WTC11 (cell line): ENCODE results near the gene ZNF205. TPM values are rescaled to one million over a fixed set of nuclear protein-coding genes. Genes with fewer than 3 reads are reported as not detected.
A peak's percentile ranks its signal among the peaks of the same experiment; 100 is the strongest.

ENCODE experiments used
- ATAC-seq: fragments of 200-7000 bp; cut with Tn5 transposase; 2 replicates; pipeline ENCODE4 v1.10.0; 2021; ENCODE audit warnings: mild to moderate bottlenecking, moderate library complexity
- CTCF ChIA-PET: fragments of 300-600 bp; sonication (Branson Sonifier 250); formaldehyde crosslinking; loops from one replicate; lab custom pipeline; 2021; ENCODE audit warnings: antibody characterized with exemption; lab: Charles Lee
- POLR2A ChIA-PET: fragments of 350-600 bp; sonication (Branson Sonifier 250); formaldehyde crosslinking; loops from one replicate; lab custom pipeline; 2021; ENCODE audit warnings: antibody characterized with exemption; lab: Charles Lee
- DNase-seq: peaks from one replicate; pipeline ENCODE4 v3.0.0; 2021; ENCODE audit warnings: low spot score
- H3K27ac Mint-ChIP-seq: 2 replicates; pipeline ENCODE4 v1.8.0; 2021; ENCODE audit warnings: mixed read lengths
- H3K27me3 Mint-ChIP-seq: 2 replicates; pipeline ENCODE4 v1.8.0; 2021; ENCODE audit warnings: low read depth, mild to moderate bottlenecking, moderate library complexity, mixed read lengths
- H3K36me3 Mint-ChIP-seq: 2 replicates; pipeline ENCODE4 v1.8.0; 2021; ENCODE audit warnings: mixed read lengths
- H3K4me1 Mint-ChIP-seq: 2 replicates; pipeline ENCODE4 v1.8.0; 2022; ENCODE audit warnings: mixed read lengths
- H3K4me3 Mint-ChIP-seq: 2 replicates; pipeline ENCODE4 v1.8.0; 2021; ENCODE audit warnings: mild to moderate bottlenecking, moderate library complexity, mixed read lengths
- H3K9me3 Mint-ChIP-seq: 2 replicates; pipeline ENCODE4 v1.8.0; 2021; ENCODE audit warnings: mixed read lengths
- ATF1 ChIP-seq: sonication (generic); formaldehyde crosslinking; IDR thresholded peaks from 2 replicates; pipeline ENCODE4 v1.8.1; 2023; ENCODE audit warnings: mild to moderate bottlenecking, moderate library complexity, missing genetic modification reagents
- CREM ChIP-seq: sonication (generic); formaldehyde crosslinking; IDR thresholded peaks from 2 replicates; pipeline ENCODE4 v1.8.1; 2022; ENCODE audit warnings: mild to moderate bottlenecking, missing genetic modification reagents, moderate library complexity
- CTCF ChIP-seq: fragments of 200-600 bp; IDR thresholded peaks from 2 replicates; pipeline ENCODE4 v1.8.0; 2022; ENCODE audit warnings: antibody characterized with exemption
- EMX1 ChIP-seq: fragments of 250-450 bp; sonication (Bioruptor Pico); IDR thresholded peaks from 2 replicates; pipeline ENCODE4 v1.8.0; 2021; ENCODE audit warnings: mild to moderate bottlenecking
- FOXK1 ChIP-seq: sonication (generic); formaldehyde crosslinking; IDR thresholded peaks from 2 replicates; pipeline ENCODE4 v1.8.0; 2022; ENCODE audit warnings: mild to moderate bottlenecking, moderate library complexity, missing genetic modification reagents
- FOXP1 ChIP-seq: sonication (generic); formaldehyde crosslinking; IDR thresholded peaks from 2 replicates; pipeline ENCODE4 v1.8.0; 2022; ENCODE audit warnings: missing genetic modification reagents, mild to moderate bottlenecking, moderate library complexity, borderline replicate concordance
- GRHL2 ChIP-seq: fragments of 250-450 bp; sonication (Bioruptor Pico); IDR thresholded peaks from 2 replicates; pipeline ENCODE4 v1.8.0; 2022; ENCODE audit warnings: mild to moderate bottlenecking, moderate library complexity; ENCODE audit not compliant: insufficient replicate concordance, severe bottlenecking
- IRF2 ChIP-seq: sonication (generic); formaldehyde crosslinking; IDR thresholded peaks from 2 replicates; pipeline ENCODE4 v1.8.0; 2022; ENCODE audit warnings: low read depth, missing genetic modification reagents, borderline replicate concordance
- MXD4 ChIP-seq: fragments of 250-450 bp; sonication (Bioruptor Pico); IDR thresholded peaks from 2 replicates; pipeline ENCODE4 v1.8.0; 2021; ENCODE audit warnings: mild to moderate bottlenecking, moderate library complexity, borderline replicate concordance
- MYBL2 ChIP-seq: sonication (generic); formaldehyde crosslinking; IDR thresholded peaks from 2 replicates; pipeline ENCODE4 v1.8.1; 2023; ENCODE audit warnings: mild to moderate bottlenecking, moderate library complexity, missing genetic modification reagents
- NFE2L1 ChIP-seq: sonication (generic); formaldehyde crosslinking; IDR thresholded peaks from 2 replicates; pipeline ENCODE4 v1.8.1; 2023; ENCODE audit warnings: missing genetic modification reagents
- NR2C2 ChIP-seq: sonication (generic); formaldehyde crosslinking; IDR thresholded peaks from 2 replicates; pipeline ENCODE4 v1.8.0; 2022; ENCODE audit warnings: mild to moderate bottlenecking, missing genetic modification reagents
- PRRX2 ChIP-seq: fragments of 250-450 bp; sonication (Bioruptor Pico); IDR thresholded peaks from 2 replicates; pipeline ENCODE4 v1.8.0; 2021; ENCODE audit warnings: mild to moderate bottlenecking
- TEAD4 ChIP-seq: sonication (generic); formaldehyde crosslinking; IDR thresholded peaks from 2 replicates; pipeline ENCODE4 v1.8.0; 2022; ENCODE audit warnings: mild to moderate bottlenecking, missing genetic modification reagents
- ZNF121 ChIP-seq: sonication (generic); formaldehyde crosslinking; IDR thresholded peaks from 2 replicates; pipeline ENCODE4 v1.8.0; 2023; ENCODE audit warnings: missing genetic modification reagents
- ZNF423 ChIP-seq: fragments of 250-450 bp; sonication (Bioruptor Pico); IDR thresholded peaks from 2 replicates; pipeline ENCODE4 v2.1.2; 2022; ENCODE audit warnings: mild to moderate bottlenecking, moderate library complexity
- total RNA-seq: library from RNA; stranded (reverse); gene quantifications from 3 replicates; pipeline ENCODE4 v1.2.3, GENCODE V29; 2021
- TF ChIP-seq, protein P1 (sequence below): fragments of 250-450 bp; sonication (Bioruptor Pico); IDR thresholded peaks from 2 replicates; pipeline ENCODE4 v1.9.0; 2021; ENCODE audit warnings: mild to moderate bottlenecking
- TF ChIP-seq, protein P2 (sequence below): sonication (generic); formaldehyde crosslinking; IDR thresholded peaks from 2 replicates; pipeline ENCODE4 v1.8.1; 2023; ENCODE audit warnings: mild to moderate bottlenecking, missing genetic modification reagents, moderate library complexity
- TF ChIP-seq, protein P3 (sequence below): sonication (generic); formaldehyde crosslinking; IDR thresholded peaks from 2 replicates; pipeline ENCODE4 v1.8.1; 2023; ENCODE audit warnings: mild to moderate bottlenecking, moderate library complexity, missing genetic modification reagents
- TF ChIP-seq, protein P4 (sequence below): fragments of 250-450 bp; sonication (Bioruptor Pico); IDR thresholded peaks from 2 replicates; pipeline ENCODE4 v1.9.0; 2021; ENCODE audit warnings: mild to moderate bottlenecking, borderline replicate concordance
- TF ChIP-seq, protein P5 (sequence below): sonication (generic); formaldehyde crosslinking; IDR thresholded peaks from 2 replicates; pipeline ENCODE4 v1.8.0; 2022; ENCODE audit warnings: mild to moderate bottlenecking, missing genetic modification reagents

ZNF205 gene
- total RNA-seq, 1 experiment from 2014 or later: 22.7 TPM

GRCh38 chr16:3155181-3155580 is 42.8 kb downstream of the ZNF205 start (continued):
- TF ChIP-seq, protein P1, sequence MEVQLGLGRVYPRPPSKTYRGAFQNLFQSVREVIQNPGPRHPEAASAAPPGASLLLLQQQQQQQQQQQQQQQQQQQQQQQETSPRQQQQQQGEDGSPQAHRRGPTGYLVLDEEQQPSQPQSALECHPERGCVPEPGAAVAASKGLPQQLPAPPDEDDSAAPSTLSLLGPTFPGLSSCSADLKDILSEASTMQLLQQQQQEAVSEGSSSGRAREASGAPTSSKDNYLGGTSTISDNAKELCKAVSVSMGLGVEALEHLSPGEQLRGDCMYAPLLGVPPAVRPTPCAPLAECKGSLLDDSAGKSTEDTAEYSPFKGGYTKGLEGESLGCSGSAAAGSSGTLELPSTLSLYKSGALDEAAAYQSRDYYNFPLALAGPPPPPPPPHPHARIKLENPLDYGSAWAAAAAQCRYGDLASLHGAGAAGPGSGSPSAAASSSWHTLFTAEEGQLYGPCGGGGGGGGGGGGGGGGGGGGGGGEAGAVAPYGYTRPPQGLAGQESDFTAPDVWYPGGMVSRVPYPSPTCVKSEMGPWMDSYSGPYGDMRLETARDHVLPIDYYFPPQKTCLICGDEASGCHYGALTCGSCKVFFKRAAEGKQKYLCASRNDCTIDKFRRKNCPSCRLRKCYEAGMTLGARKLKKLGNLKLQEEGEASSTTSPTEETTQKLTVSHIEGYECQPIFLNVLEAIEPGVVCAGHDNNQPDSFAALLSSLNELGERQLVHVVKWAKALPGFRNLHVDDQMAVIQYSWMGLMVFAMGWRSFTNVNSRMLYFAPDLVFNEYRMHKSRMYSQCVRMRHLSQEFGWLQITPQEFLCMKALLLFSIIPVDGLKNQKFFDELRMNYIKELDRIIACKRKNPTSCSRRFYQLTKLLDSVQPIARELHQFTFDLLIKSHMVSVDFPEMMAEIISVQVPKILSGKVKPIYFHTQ (CRISPR knock-in tag): no peak
- no peak for TF ChIP-seq GRHL2
- TF ChIP-seq NFE2L1 (CRISPR knock-in tag): no peak
- TF ChIP-seq MXD4: no peak
- no peak for TF ChIP-seq ATF1 (CRISPR knock-in tag)
- TF ChIP-seq MYBL2: no peak
- TF ChIP-seq, all 79 proteins: peak for 0

- peaks cover 3% of the 10 kb centered on the region for H3K4me1 Mint-ChIP-seq
- ChIA-PET CTCF (no interaction called here), POLR2A (no interaction called here)
- DNase-seq (no peak), ATAC-seq (no peak)
- H3K27me3 Mint-ChIP-seq: peaks cover 35% of the 10 kb centered on the region
- TF ChIP-seq, protein P2, sequence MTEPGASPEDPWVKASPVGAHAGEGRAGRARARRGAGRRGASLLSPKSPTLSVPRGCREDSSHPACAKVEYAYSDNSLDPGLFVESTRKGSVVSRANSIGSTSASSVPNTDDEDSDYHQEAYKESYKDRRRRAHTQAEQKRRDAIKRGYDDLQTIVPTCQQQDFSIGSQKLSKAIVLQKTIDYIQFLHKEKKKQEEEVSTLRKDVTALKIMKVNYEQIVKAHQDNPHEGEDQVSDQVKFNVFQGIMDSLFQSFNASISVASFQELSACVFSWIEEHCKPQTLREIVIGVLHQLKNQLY (CRISPR knock-in tag): no peak
- TF ChIP-seq CTCF (no peak), ZNF121 (CRISPR knock-in tag) (peak; percentile 94)
- H3K27ac Mint-ChIP-seq: no peak overlapping the region
- no peak overlapping the region for H3K4me3 Mint-ChIP-seq
- H3K36me3 Mint-ChIP-seq: no peaks in the 10 kb centered on the region
- H3K9me3 Mint-ChIP-seq: no peaks in the 10 kb centered on the region
Measured at GRCh38 chr16:3155972-3156371, 43.6 kb downstream of the ZNF205 start.

GRCh38 chr16:3157229-3158025 is 45.0 kb downstream of the ZNF205 start:
- H3K27me3 Mint-ChIP-seq: peaks cover 35% of the 10 kb centered on the region
- POLR2A ChIA-PET: interaction anchor here (1.0 to 3.4 kb wide), 6 partner anchors 7 to 129 kb away, joined by 3 to 41 read pairs (median 8); partner anchors contain the start of gene ZSCAN10
- TF ChIP-seq, protein P3, sequence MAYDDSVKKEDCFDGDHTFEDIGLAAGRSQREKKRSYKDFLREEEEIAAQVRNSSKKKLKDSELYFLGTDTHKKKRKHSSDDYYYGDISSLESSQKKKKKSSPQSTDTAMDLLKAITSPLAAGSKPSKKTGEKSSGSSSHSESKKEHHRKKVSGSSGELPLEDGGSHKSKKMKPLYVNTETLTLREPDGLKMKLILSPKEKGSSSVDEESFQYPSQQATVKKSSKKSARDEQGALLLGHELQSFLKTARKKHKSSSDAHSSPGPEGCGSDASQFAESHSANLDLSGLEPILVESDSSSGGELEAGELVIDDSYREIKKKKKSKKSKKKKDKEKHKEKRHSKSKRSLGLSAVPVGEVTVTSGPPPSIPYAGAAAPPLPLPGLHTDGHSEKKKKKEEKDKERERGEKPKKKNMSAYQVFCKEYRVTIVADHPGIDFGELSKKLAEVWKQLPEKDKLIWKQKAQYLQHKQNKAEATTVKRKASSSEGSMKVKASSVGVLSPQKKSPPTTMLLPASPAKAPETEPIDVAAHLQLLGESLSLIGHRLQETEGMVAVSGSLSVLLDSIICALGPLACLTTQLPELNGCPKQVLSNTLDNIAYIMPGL: peak; percentile 44; the same call in 1 of the 2 replicates
- TF ChIP-seq EMX1 (CRISPR knock-in tag) (no peak), NR2C2 (no peak), TEAD4 (CRISPR knock-in tag) (no peak), IRF2 (CRISPR knock-in tag) (0 out of 2 replicates have a peak, but pooled peaks have one; percentile 38), ZNF423 (CRISPR knock-in tag) (no peak), PRRX2 (CRISPR knock-in tag) (0 out of 2 replicates have a peak, but pooled peaks have one; percentile 10), FOXP1 (CRISPR knock-in tag) (peak; percentile 31; the same call in 1 of the 2 replicates), FOXK1 (CRISPR knock-in tag) (no peak), CREM (no peak)
- TF ChIP-seq, protein P4, sequence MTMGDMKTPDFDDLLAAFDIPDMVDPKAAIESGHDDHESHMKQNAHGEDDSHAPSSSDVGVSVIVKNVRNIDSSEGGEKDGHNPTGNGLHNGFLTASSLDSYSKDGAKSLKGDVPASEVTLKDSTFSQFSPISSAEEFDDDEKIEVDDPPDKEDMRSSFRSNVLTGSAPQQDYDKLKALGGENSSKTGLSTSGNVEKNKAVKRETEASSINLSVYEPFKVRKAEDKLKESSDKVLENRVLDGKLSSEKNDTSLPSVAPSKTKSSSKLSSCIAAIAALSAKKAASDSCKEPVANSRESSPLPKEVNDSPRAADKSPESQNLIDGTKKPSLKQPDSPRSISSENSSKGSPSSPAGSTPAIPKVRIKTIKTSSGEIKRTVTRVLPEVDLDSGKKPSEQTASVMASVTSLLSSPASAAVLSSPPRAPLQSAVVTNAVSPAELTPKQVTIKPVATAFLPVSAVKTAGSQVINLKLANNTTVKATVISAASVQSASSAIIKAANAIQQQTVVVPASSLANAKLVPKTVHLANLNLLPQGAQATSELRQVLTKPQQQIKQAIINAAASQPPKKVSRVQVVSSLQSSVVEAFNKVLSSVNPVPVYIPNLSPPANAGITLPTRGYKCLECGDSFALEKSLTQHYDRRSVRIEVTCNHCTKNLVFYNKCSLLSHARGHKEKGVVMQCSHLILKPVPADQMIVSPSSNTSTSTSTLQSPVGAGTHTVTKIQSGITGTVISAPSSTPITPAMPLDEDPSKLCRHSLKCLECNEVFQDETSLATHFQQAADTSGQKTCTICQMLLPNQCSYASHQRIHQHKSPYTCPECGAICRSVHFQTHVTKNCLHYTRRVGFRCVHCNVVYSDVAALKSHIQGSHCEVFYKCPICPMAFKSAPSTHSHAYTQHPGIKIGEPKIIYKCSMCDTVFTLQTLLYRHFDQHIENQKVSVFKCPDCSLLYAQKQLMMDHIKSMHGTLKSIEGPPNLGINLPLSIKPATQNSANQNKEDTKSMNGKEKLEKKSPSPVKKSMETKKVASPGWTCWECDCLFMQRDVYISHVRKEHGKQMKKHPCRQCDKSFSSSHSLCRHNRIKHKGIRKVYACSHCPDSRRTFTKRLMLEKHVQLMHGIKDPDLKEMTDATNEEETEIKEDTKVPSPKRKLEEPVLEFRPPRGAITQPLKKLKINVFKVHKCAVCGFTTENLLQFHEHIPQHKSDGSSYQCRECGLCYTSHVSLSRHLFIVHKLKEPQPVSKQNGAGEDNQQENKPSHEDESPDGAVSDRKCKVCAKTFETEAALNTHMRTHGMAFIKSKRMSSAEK (CRISPR knock-in tag): 0 out of 2 replicates have a peak, but pooled peaks have one; percentile 43
- TF ChIP-seq, protein P5, sequence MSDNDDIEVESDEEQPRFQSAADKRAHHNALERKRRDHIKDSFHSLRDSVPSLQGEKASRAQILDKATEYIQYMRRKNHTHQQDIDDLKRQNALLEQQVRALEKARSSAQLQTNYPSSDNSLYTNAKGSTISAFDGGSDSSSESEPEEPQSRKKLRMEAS: peak; percentile 41; the same call in 1 of the 2 replicates

More at GRCh38 chr16:3157229-3158025, 45.0 kb downstream of the ZNF205 start:
- ATAC-seq (peak; percentile 66), DNase-seq (peak; percentile 90)
- Mint-ChIP-seq H3K9me3 (no peaks in the 10 kb centered on the region), H3K4me3 (peak overlapping the region; percentile 91), H3K36me3 (no peaks in the 10 kb centered on the region), H3K4me1 (peaks cover 6% of the 10 kb centered on the region), H3K27ac (peak overlapping the region; percentile 80)
- CTCF ChIA-PET: interaction anchor here (0.6 to 6.2 kb wide), 10 partner anchors 6 to 154 kb away, joined by 3 to 95 read pairs (median 5); partner anchors contain the start of gene ZNF213
